ENCODE results near the gene UNC13C. TPM values are rescaled to one million over a fixed set of nuclear protein-coding genes. Genes with fewer than 3 reads are reported as not detected.

UNC13C gene
- total RNA-seq, 1 donor from 2014 or later = 0.22 TPM

- H3K36me3 ChIP-seq = no peaks in the 10 kb centered on the region
- DNase-seq = no peak
- H3K27me3 ChIP-seq (ENCODE audit: low read depth) = no peaks in the 10 kb centered on the region
- no peak overlapping the region for H3K27ac ChIP-seq (replicated peaks)
- H3K4me3 ChIP-seq = no peak overlapping the region
- intact Hi-C loops (cut with micrococcal nuclease) = no loop called here
- H3K9me3 ChIP-seq (replicated peaks) = peaks cover 15% of the 10 kb centered on the region
- H3K4me1 ChIP-seq = no peaks in the 10 kb centered on the region
- no peak for TF ChIP-seq CTCF (IDR thresholded peaks at IDR 0.05; ENCODE audit: borderline replicate concordance)
Measured at GRCh38 chr15:54580643-54581042, 602.4 kb downstream of the UNC13C start.

DNA sequence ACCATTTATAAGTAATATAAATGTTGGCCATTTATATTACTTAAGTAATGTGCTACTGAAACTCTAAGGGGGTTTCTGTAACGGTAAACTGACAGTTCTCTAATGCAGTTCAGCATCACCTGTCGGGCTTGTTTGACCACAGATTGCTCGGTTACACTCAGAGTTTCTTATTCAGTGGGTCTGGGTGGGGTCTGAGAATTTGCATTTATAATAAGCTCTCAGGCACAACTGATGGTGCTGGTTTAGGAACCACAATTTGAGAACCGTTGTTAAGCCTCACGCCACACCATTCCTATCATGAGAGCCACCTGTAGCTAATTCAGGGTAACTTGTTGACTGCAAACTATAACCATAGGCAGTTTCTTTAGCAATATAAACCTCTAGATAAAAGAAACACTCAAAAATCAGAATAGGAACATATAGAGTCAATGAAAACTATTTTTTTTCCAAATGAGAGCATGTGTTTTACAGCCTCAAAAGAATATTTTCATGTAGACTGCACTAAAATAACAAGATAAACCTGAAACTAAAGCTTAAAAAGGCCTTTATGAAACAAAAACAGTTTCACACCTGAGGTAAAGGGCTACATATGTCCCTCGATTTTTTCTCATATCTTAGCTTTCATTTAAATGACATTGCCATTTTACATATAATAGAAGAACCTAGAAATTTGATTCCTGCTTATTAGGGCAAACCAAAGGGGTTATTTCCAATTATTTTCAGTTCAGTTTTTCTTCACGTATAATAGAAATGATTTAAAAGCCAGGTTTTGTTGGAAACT is 604.8 kb downstream of the UNC13C start:
- no peaks in the 10 kb centered on the region for H3K36me3 ChIP-seq
- no peak for TF ChIP-seq CTCF (IDR thresholded peaks at IDR 0.05; ENCODE audit: borderline replicate concordance)
- DNase-seq = no peak
- peaks cover 17% of the 10 kb centered on the region for H3K9me3 ChIP-seq (replicated peaks)
- no peak overlapping the region for H3K4me3 ChIP-seq
- H3K27me3 ChIP-seq (ENCODE audit: low read depth) = no peaks in the 10 kb centered on the region
- H3K27ac ChIP-seq (replicated peaks) = no peak overlapping the region
- intact Hi-C loops (cut with micrococcal nuclease) = no loop called here
- no peaks in the 10 kb centered on the region for H3K4me1 ChIP-seq

GRCh38 chr15:54585063-54585462 is 606.8 kb downstream of the UNC13C start:
- H3K4me3 ChIP-seq = no peak overlapping the region
- TF ChIP-seq CTCF (IDR thresholded peaks at IDR 0.05; ENCODE audit: borderline replicate concordance) = no peak
- H3K9me3 ChIP-seq (replicated peaks) = peaks cover 28% of the 10 kb centered on the region
- H3K36me3 ChIP-seq = no peaks in the 10 kb centered on the region
- no peak for DNase-seq
- no peaks in the 10 kb centered on the region for H3K27me3 ChIP-seq (ENCODE audit: low read depth)
- intact Hi-C loops (cut with micrococcal nuclease) = no loop called here
- no peak overlapping the region for H3K27ac ChIP-seq (replicated peaks)
- no peaks in the 10 kb centered on the region for H3K4me1 ChIP-seq

- no peaks in the 10 kb centered on the region for H3K27me3 ChIP-seq (ENCODE audit: low read depth)
Measured at GRCh38 chr15:54594115-54594514, 615.9 kb downstream of the UNC13C start.

GRCh38 chr15:54599386-54599785 is 621.1 kb downstream of the UNC13C start:
- DNase-seq = no peak
- TF ChIP-seq CTCF (IDR thresholded peaks at IDR 0.05; ENCODE audit: borderline replicate concordance) = no peak
- no peak overlapping the region for H3K4me3 ChIP-seq

More at GRCh38 chr15:54594115-54594514, 615.9 kb downstream of the UNC13C start:
- Histone ChIP-seq H3K4me3 (no peak overlapping the region), H3K36me3 (no peaks in the 10 kb centered on the region), H3K4me1 (no peaks in the 10 kb centered on the region), H3K27ac (replicated peaks) (no peak overlapping the region), H3K9me3 (replicated peaks) (peaks cover 26% of the 10 kb centered on the region)
- TF ChIP-seq CTCF (IDR thresholded peaks at IDR 0.05; ENCODE audit: borderline replicate concordance) = no peak
- intact Hi-C loops (cut with micrococcal nuclease) = no loop called here
- DNase-seq = no peak

More at GRCh38 chr15:54599386-54599785, 621.1 kb downstream of the UNC13C start:
- no peaks in the 10 kb centered on the region for H3K9me3 ChIP-seq (replicated peaks)
- H3K27ac ChIP-seq (replicated peaks) = no peak overlapping the region
- no peaks in the 10 kb centered on the region for H3K27me3 ChIP-seq (ENCODE audit: low read depth)
- no peaks in the 10 kb centered on the region for H3K36me3 ChIP-seq
- intact Hi-C loops (cut with micrococcal nuclease) = no loop called here
- H3K4me1 ChIP-seq = no peaks in the 10 kb centered on the region
